ENCODE measurements around the gene PLEKHS1.

- no peak for TF ChIP-seq ZNF384 (IDR thresholded peaks at IDR 0.05)
- TF ChIP-seq FOXA1 (IDR thresholded peaks at IDR 0.05) = no peak
- TF ChIP-seq SP1 (IDR thresholded peaks at IDR 0.05) = no peak
- no peak for TF ChIP-seq FOXM1 (IDR thresholded peaks at IDR 0.05; ENCODE audit: borderline replicate concordance)
- TF ChIP-seq BHLHE40 (IDR thresholded peaks at IDR 0.05; ENCODE audit: borderline replicate concordance) = no peak
- TF ChIP-seq TARDBP (IDR thresholded peaks at IDR 0.05) = no peak
- no peak for TF ChIP-seq L3MBTL2 (conservative IDR thresholded peaks at IDR 0.05)
- TF ChIP-seq LEF1 (IDR thresholded peaks at IDR 0.05; ENCODE audit: borderline replicate concordance) = no peak
- TF ChIP-seq PKNOX1 (IDR thresholded peaks at IDR 0.05) = no peak
- no peak for TF ChIP-seq ARNT (IDR thresholded peaks at IDR 0.05)
- no peak for TF ChIP-seq FOXK2 (IDR thresholded peaks at IDR 0.05)
- TF ChIP-seq ELF4 (IDR thresholded peaks at IDR 0.05) = no peak
- no peak for TF ChIP-seq SUZ12 (IDR thresholded peaks at IDR 0.05)
These were observed 56.7 kb downstream of the PLEKHS1 start for GRCh38 chr10:113808168-113808567.

All from HEK293T (cell line).